Bronchial epithelial cell (primary cell): ENCODE measurements around the gene IL21R. TPM values are rescaled to one million over a fixed set of nuclear protein-coding genes. Genes with fewer than 3 reads are reported as not detected.

Experiments used
- DNase-seq: peaks from one replicate; pipeline ENCODE4 v3.0.0-alpha.2; 2010; ENCODE audit warnings: low read depth
- FAIRE-seq: peaks from 2 replicates; lab custom pipeline; 2011; peaks lifted over from hg19 to GRCh38; lab: Jason Lieb, UNC
- H3K27me3 ChIP-seq: 2 replicates; pipeline ENCODE4 v1.5.1; 2011; ENCODE audit warnings: low read length; ENCODE audit not compliant: control insufficient read depth, insufficient read depth
- H3K36me3 ChIP-seq: 2 replicates; pipeline ENCODE4 v1.5.1; 2011; ENCODE audit warnings: low read length; ENCODE audit not compliant: control insufficient read depth, insufficient read depth
- H3K4me3 ChIP-seq: 2 replicates; pipeline ENCODE4 v1.5.1; 2011; ENCODE audit warnings: mild to moderate bottlenecking, low read depth, low read length, control low read depth
- CTCF ChIP-seq: IDR thresholded peaks from 2 replicates; pipeline ENCODE4 v1.5.1; 2011; ENCODE audit warnings: mild to moderate bottlenecking, moderate library complexity, low read length, control low read depth, inconsistent platforms; ENCODE audit not compliant: insufficient read depth, severe bottlenecking
- total RNA-seq: library from RNA; depleted of rRNA; stranded (reverse); fragments of >200 nt; gene quantifications from 2 replicates; pipeline ENCODE4 v1.2.1, GENCODE V29; 2014

Gene IL21R
- total RNA-seq, 1 donor from 2014 or later = not detected

GRCh38 chr16:27400751-27401620 is 988 bp upstream of the IL21R start:
- Histone ChIP-seq H3K27me3 (peaks cover 2% of the 10 kb centered on the region), H3K36me3 (no peaks in the 10 kb centered on the region), H3K4me3 (no peak overlapping the region)
- DNase-seq (no peak), FAIRE-seq (no peak)
- no peak for TF ChIP-seq CTCF

DNA sequence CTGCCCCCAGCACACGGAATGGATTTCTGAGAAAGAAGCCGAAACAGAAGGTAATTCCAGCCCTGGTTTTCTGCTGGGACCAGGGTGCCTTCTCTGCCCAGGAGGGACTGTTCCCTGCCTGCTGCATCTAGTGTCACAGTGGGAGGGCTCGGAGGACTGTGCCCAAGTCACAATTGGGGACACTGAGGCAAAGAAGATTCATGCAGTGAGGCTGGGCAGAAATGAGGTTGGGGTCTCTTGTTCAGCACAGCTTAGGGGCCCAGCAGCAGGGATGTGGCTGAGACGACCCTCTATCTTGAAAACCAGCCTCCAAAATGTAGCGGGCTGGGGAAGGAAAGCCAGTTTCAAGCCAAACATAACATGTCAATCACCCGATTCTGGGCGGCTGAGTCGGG is 592 bp downstream of the IL21R start:
- Histone ChIP-seq H3K36me3 (no peaks in the 10 kb centered on the region), H3K4me3 (no peak overlapping the region), H3K27me3 (peaks cover 2% of the 10 kb centered on the region)
- DNase-seq (no peak), FAIRE-seq (no peak)
- TF ChIP-seq CTCF = no peak

DNA sequence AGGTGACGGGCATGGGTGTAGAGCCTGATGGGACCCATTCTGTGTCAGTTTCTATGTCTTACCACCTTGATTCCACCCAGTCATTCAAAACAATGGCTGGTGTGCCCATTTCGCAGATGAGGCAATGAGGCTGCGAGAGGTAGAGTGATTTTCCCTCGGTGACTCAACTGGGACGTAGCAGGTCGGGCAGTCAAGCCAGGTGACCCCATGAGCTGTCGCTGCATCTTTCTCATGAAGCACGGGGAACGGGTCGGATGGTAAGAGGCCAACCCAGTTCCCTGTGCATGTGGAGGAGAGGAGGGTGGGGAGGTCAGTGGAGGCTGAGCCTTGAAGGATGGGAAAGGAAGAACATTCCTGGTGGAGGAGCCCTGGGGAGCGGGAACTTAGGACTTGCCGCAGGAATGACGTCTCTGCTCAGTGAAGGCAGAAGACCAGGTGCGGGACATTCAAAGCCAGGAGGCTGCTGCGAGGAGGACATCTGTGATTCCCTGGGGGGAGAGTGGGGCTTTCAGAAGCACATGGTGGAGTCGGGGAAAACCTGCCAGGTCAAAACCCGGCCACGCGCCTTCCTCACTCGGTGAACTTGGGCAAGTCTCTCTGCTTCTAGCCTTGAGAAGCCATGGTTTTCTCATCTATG is 1.1 kb downstream of the IL21R start:
- Histone ChIP-seq H3K4me3 (no peak overlapping the region), H3K27me3 (peaks cover 2% of the 10 kb centered on the region), H3K36me3 (no peaks in the 10 kb centered on the region)
- TF ChIP-seq CTCF = no peak
- no peak for DNase-seq
- no peak for FAIRE-seq

- no peak for TF ChIP-seq CTCF
- no peak for DNase-seq
These were observed 1.6 kb downstream of the IL21R start for GRCh38 chr16:27403601-27403992.

DNA sequence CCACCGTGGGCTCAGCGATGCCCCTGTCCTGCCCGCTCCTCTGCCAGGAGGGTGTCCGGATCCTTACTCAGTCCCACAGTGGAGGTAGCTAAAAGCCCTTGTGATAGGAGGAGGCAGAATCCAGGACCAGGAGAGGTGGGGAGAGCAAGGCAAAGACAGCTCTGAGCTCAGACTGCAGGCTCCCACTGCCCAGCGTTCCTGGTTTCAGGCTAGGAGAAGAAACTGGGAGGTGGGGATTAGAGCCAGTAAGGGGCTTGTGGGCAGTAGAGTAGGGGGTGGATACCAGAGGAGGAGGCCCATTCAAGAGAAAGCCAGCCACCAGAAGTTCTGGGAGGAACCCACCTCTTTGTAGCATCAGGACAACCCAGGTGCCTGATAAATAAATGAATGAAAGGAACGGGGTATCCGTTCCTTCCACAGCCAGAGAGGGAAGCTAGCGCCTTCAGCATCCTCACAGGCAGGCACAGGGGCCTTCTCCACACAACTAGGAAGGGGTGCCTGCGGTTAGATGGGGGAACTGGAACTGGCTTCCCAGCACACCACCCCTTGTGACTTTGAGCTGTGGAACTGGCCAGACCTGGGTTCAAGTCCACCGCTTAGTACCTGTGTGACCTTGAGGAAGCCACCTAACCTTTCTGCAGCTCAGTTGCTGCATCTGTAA is 2.3 kb downstream of the IL21R start:
- DNase-seq (no peak), FAIRE-seq (no peak)
- Histone ChIP-seq H3K4me3 (no peak overlapping the region), H3K36me3 (no peaks in the 10 kb centered on the region), H3K27me3 (peaks cover 2% of the 10 kb centered on the region)
- no peak for TF ChIP-seq CTCF

More at GRCh38 chr16:27403601-27403992, 1.6 kb downstream of the IL21R start:
- H3K36me3 ChIP-seq = no peaks in the 10 kb centered on the region
- H3K4me3 ChIP-seq = no peak overlapping the region
- H3K27me3 ChIP-seq = peaks cover 2% of the 10 kb centered on the region
- FAIRE-seq = no peak
